NK-92 treated with Interleukin-12 subunit alpha and Interleukin-12 subunit beta, amount 100 ng/mL, for 24 hours (cell line): ENCODE data around the gene PDE6A.
A peak's percentile ranks its signal among the peaks of the same experiment; 100 is the strongest.
"Not testable (repeated sequence)": the region's sequence is repeated elsewhere in the genome, so short reads cannot be mapped to it uniquely, and the experiment has no call there.

Experiments
- DNase-seq: peaks from one replicate; lab custom pipeline; 2025; lab: John Stamatoyannopoulos, UW

PDE6A gene

GRCh38 chr5:149865746-149866145, 78.8 kb downstream of the PDE6A start:
- DNase-seq: no peak

GRCh38 chr5:149863830-149864229, 80.8 kb downstream of the PDE6A start:
- DNase-seq: no peak

GRCh38 chr5:149863176-149863575, 81.4 kb downstream of the PDE6A start:
- no peak for DNase-seq

GRCh38 chr5:149860801-149861322, 83.7 kb downstream of the PDE6A start:
- DNase-seq: peak; percentile 36

GRCh38 chr5:149859746-149860145, 84.8 kb downstream of the PDE6A start:
- no peak for DNase-seq

GRCh38 chr5:149858481-149858880, 86.1 kb downstream of the PDE6A start:
- not testable (repeated sequence) for DNase-seq

GRCh38 chr5:149857499-149857898, 87.1 kb downstream of the PDE6A start:
- no peak for DNase-seq

GRCh38 chr5:149855366-149855765, 89.2 kb downstream of the PDE6A start:
- DNase-seq: no peak

- DNase-seq: no peak
Observed at GRCh38 chr5:149854866-149855265, 89.7 kb downstream of the PDE6A start.

GRCh38 chr5:149853701-149854100, 90.9 kb downstream of the PDE6A start:
- DNase-seq: no peak

- no peak for DNase-seq
Observed at GRCh38 chr5:149853331-149853648, 91.3 kb downstream of the PDE6A start.

- peak; percentile 30 for DNase-seq
Observed at GRCh38 chr5:149852641-149853330, 91.8 kb downstream of the PDE6A start.

GRCh38 chr5:149851211-149851610, 93.4 kb downstream of the PDE6A start:
- DNase-seq: no peak

GRCh38 chr5:149849966-149850910, 94.4 kb downstream of the PDE6A start:
- no peak for DNase-seq

- no peak for DNase-seq
Observed at GRCh38 chr5:149849280-149849965, 95.2 kb downstream of the PDE6A start.

GRCh38 chr5:149847611-149848010, 97.0 kb downstream of the PDE6A start:
- no peak for DNase-seq

- DNase-seq: no peak
Observed at GRCh38 chr5:149846021-149846420, 98.6 kb downstream of the PDE6A start.

GRCh38 chr5:149845601-149846000, 99.0 kb downstream of the PDE6A start:
- no peak for DNase-seq

GRCh38 chr5:149841851-149842793, 102.5 kb downstream of the PDE6A start:
- no peak for DNase-seq

GRCh38 chr5:149840226-149840825, 104.3 kb downstream of the PDE6A start:
- no peak for DNase-seq

- no peak for DNase-seq
Observed at GRCh38 chr5:149839761-149840160, 104.8 kb downstream of the PDE6A start.
